GOT3 (cell line): ENCODE data around the gene FBXW7.
"Not testable (repeated sequence)": the region's sequence is repeated elsewhere in the genome, so short reads cannot be mapped to it uniquely, and the experiment has no call there.

ENCODE experiments used
- DNase-seq: peaks from one replicate; lab custom pipeline; 2025; ENCODE audit warnings: mixed read lengths; lab: John Stamatoyannopoulos, UW

FBXW7 gene, protein sequence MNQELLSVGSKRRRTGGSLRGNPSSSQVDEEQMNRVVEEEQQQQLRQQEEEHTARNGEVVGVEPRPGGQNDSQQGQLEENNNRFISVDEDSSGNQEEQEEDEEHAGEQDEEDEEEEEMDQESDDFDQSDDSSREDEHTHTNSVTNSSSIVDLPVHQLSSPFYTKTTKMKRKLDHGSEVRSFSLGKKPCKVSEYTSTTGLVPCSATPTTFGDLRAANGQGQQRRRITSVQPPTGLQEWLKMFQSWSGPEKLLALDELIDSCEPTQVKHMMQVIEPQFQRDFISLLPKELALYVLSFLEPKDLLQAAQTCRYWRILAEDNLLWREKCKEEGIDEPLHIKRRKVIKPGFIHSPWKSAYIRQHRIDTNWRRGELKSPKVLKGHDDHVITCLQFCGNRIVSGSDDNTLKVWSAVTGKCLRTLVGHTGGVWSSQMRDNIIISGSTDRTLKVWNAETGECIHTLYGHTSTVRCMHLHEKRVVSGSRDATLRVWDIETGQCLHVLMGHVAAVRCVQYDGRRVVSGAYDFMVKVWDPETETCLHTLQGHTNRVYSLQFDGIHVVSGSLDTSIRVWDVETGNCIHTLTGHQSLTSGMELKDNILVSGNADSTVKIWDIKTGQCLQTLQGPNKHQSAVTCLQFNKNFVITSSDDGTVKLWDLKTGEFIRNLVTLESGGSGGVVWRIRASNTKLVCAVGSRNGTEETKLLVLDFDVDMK

DNA sequence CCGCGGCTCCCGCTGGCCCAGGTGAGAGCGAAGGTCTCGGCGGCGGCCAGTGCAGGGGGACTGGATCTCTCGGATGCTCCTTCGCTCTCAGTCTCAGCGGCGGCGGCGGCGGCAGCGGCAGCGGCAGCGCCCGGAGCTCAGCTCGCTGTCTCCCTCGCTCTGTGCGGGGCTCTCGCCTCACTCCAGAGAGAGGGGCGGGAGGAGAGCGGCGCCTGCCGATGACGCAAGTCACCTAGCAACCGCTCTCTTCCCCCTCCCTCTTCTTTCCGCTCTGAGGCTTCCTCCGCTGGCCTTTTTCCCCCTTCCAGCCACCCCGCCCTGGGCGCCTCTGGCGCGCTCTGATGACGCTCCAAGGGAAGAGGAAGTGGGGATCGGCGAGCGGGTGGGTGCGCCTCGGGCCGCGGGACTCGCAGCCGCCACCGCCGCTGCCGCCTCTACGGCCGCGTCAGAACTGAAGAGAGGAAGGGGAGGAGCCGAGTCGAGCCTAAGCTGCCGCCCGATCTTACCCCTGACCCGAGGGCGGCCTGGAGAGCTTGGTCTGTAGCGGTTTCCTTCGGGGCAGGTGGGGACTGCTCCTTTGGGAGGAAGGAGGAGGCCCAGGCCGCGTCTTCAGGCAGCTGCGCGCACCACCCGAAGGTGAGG is at the start of gene FBXW7:
FBXW7 (minus strand) TSS at position 190 of the 642 bp plus-strand sequence. CDS start 124,289 bp downstream, outside the sequence.
- DNase-seq = peak; percentile 70

GRCh38 chr4:152585023-152585441 is 49.1 kb upstream of the FBXW7 start:
- no peak for DNase-seq

DNA sequence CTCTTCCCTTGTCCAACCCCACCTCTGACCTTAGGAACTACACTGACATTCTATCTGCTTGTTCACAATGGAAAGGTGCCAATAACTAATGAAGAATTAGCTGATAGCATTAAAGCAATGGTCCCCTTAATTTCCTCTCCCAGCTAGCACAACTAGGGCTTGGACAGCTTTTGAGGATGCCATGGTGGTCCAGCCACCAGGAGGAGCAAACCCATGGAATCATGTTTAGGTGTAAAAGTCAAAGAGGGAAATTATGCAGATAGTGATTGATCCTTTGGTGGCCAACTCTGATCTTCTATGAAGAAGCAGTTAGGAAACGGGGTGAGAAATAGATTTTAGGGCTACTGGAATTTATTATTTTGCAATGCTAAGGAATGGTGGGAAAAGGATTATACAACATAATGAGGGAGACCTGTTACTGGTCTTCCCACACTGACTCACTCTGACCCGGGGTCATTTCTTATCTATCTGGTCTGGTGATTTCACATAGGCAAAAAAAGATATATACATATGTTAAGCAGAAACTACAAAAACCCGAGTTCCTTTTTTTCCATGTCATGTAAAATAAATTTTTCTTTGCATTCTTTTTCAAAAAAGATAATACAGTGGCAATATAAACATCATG is 45.8 kb upstream of the FBXW7 start:
- DNase-seq = no peak

DNA sequence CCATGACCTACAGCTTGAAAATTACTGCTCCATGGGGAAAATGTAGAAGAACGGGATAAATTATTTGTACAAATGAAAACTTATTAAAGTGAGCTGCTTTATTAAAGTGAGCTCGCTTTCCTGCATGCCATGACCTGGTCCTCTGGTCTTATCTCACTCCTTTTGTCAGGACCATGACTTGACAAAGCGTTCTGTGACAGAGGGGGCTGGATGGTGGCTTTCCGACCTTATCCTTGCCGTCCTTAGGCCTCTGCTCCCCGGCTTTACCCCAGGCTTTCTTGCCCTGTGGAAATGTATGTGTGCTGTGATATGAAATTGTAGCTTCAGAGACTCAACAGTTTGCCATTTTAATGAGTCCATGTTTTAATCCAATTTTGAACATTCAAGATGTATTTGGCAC is 44.0 kb upstream of the FBXW7 start:
- DNase-seq = no peak

DNA sequence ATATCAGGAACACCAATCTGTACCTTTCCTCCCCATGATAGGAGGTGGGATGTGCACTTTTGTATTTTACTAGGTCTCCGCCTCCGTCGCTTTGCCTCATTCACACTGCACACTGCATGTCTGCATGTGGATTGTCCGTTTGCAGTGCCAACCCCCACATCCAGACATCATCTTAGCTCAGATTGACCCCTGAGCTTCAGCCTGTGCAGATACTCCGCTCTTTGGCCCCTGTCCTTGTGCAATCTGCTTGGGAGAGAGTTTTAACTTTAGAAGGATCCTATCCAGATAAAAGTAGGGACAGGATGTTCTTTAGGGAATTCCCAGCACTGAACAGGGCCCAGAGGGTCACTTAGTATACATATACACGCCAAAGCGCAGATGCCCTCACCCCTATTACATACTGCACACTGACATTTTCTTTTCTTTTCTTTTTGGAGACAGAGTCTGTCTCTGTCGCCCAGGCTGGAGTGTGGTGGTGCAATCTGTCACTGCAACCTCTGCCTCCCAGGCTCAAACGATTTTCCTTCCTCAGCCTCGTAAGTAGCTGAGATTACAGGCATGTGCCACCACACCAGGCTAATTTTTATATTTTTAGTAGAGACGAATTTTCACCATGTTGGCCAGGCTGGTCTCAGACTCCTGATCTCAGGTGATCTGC is 43.3 kb upstream of the FBXW7 start:
- no peak for DNase-seq

GRCh38 chr4:152578670-152579069 is 42.8 kb upstream of the FBXW7 start:
- DNase-seq = no peak

GRCh38 chr4:152577708-152578396 is 42.0 kb upstream of the FBXW7 start:
- no peak for DNase-seq

GRCh38 chr4:152575533-152575932 is 39.6 kb upstream of the FBXW7 start:
- DNase-seq = no peak

GRCh38 chr4:152573861-152574260 is 38.0 kb upstream of the FBXW7 start:
- DNase-seq = no peak

DNA sequence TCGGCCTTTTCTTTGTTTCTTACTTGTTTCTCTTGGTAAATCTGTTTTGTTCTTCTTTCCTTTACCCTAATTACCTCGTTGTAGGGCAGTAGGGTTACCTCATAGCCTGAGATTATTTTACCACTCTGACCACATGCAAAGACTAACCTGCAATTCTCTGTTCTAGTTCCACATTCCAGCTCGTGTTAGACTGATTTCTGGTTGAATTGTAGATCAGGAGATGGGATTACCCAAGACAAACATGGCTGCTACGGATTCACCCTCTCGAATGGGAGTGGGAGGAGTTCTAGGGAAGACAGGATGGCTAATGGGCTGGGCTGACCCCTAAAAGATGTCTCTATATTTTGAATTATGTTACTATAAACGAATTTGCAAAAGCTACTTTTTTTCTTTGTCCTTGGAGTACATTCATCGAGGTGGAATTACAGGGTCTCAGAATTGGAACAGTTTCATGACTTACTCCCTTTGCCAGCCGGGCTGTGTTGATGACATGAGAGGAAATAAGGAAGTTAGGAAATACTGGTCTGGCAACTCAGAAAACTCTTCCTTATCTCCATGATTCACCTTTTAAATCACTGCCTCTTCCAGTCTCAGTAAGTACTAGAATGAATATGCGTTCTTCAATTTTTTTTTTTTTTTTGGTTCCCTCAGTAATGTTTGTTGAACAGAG is 36.7 kb upstream of the FBXW7 start:
- no peak for DNase-seq

- DNase-seq = no peak
Observed at GRCh38 chr4:152571770-152572169, 35.9 kb upstream of the FBXW7 start.

DNA sequence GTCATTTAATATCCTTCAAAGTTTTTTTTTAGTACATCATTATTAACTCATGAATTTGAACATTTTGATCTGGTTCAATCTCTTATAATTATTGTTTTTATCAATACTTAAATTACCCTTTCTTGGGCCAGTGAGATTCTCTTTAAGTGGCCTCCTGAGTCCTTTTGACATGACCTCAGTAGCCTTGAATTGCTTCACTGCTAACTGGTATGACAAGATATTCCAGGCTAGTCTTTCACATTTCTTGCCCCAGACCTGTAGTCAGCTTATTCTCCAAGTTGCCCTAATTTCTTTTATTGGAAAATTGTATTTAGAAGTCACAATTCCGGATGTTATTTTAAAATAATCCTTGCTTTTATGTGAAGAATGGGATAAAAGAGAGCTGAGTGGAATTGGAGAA is 35.4 kb upstream of the FBXW7 start:
- no peak for DNase-seq

- no peak for DNase-seq
Observed at GRCh38 chr4:152565333-152565732, 29.4 kb upstream of the FBXW7 start.

GRCh38 chr4:152564336-152564735 is 28.4 kb upstream of the FBXW7 start:
- DNase-seq = no peak

DNA sequence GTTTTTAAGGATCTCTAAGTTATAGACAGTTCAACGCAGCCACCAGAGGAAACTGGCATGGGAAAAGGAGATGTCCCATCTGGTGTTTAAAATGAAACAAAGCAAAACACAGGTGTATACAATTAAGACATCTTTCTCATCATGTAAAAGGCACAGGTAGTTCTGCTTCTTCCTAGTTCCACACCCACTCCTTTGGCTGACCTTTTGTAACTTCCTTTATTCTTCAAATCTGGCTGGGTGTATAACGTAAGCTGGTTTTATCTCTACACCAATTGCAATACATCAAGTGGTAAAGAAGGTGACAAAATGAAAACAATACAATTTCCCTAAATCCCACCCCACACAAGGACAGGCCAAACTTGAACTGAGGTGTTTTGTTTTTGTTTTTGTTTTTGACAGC is 27.3 kb upstream of the FBXW7 start:
- no peak for DNase-seq

DNA sequence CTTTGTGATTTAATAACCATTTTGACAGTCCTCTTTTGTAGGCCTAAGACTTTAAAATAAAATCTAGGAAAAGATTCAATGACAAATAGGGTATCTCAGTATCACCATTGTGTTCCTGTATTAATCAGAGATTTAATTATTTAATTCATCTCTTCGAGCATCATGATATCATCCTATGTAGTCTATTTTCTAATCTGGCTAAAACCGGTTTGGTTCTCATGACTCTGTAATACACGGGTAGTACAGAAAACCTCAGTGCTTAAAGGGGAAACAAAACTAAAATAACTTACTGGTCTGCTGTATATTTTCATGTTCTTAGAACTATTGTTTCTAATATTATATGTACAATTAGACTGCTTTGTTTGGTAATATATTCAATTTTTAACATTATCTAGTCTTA is 23.7 kb upstream of the FBXW7 start:
- no peak for DNase-seq

DNA sequence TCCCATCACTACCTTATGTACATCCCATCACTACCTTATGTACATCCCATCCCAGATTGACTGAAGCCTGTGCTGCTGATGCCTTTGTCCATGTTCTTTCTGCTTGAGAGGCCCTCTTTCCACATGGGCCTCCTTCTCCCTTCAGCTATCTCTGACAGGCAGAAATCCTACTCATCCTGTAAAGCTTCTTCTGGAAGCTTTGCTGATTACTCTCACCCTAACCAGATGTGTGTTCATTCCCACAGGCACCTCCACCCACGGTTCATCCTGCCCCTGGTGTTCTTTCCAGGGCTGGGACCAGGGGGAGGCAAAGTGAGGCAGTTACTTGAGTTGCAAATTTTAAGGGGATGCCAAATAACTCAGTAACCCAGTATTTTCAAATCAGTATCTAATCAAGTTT is 22.5 kb upstream of the FBXW7 start:
- no peak for DNase-seq

- no peak for DNase-seq
Observed at GRCh38 chr4:152556834-152557233, 20.9 kb upstream of the FBXW7 start.

GRCh38 chr4:152556283-152556682 is 20.4 kb upstream of the FBXW7 start:
- no peak for DNase-seq

DNA sequence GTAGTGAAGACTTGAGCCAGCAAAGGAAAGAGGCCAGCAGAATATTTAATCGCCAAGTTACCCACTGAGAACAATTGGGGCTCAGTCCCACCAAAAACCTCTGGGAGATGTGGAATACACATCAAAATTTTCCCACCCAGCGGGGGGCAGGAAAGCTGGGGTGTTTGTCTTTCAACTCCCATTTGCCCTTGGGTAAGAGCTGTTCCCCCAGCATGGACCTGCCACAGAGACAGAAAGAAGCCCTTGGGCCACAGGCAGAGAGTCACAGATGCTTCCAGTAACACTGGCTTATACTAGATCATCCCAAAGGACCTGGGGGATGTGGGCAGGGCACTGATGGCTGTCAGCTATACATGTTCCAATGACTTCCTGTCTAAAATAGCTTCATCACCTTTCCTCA is 18.9 kb upstream of the FBXW7 start:
- no peak for DNase-seq

GRCh38 chr4:152550687-152551086 is 14.8 kb upstream of the FBXW7 start:
- not testable (repeated sequence) for DNase-seq
